GM20000 (cell line): Measurements from ENCODE around the gene TRAPPC3L.

Experiments
- DNase-seq: peaks from one replicate; pipeline ENCODE4 v3.0.0; 2012; ENCODE audit warnings: low spot score
- TF ChIP-seq, protein P1 (sequence below): IDR thresholded peaks from 2 replicates; pipeline ENCODE4 v1.5.1; 2012; ENCODE audit warnings: mild to moderate bottlenecking, control low read depth; ENCODE audit errors: extremely low read depth, missing control alignments

Gene TRAPPC3L

DNA sequence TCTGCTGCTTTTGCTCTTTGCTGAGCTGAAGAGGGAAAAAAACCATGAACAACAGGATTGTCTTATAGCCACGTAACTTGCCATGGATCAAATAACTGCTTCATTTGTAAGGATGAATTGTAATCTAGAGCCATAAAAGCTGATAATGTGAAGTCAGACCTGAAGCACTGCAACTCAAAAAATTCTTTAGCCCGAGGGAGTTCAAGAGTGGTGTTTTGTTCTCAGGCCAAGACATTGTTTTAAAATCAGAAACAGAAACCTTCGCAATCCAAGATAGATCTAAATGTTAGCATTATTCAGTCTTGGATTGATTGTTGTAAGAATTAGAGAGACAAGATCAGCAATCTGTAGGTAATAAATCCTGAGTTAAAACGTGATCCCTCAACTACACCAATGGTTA lies at the start of gene TRAPPC3L:
Gene TRAPPC3L (minus strand): TSS at position 34 of the 400 bp plus-strand sequence. CDS start 170 bp downstream, outside the sequence.
- TF ChIP-seq, protein P1, sequence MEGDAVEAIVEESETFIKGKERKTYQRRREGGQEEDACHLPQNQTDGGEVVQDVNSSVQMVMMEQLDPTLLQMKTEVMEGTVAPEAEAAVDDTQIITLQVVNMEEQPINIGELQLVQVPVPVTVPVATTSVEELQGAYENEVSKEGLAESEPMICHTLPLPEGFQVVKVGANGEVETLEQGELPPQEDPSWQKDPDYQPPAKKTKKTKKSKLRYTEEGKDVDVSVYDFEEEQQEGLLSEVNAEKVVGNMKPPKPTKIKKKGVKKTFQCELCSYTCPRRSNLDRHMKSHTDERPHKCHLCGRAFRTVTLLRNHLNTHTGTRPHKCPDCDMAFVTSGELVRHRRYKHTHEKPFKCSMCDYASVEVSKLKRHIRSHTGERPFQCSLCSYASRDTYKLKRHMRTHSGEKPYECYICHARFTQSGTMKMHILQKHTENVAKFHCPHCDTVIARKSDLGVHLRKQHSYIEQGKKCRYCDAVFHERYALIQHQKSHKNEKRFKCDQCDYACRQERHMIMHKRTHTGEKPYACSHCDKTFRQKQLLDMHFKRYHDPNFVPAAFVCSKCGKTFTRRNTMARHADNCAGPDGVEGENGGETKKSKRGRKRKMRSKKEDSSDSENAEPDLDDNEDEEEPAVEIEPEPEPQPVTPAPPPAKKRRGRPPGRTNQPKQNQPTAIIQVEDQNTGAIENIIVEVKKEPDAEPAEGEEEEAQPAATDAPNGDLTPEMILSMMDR, result no peak
- no peak for DNase-seq

DNA sequence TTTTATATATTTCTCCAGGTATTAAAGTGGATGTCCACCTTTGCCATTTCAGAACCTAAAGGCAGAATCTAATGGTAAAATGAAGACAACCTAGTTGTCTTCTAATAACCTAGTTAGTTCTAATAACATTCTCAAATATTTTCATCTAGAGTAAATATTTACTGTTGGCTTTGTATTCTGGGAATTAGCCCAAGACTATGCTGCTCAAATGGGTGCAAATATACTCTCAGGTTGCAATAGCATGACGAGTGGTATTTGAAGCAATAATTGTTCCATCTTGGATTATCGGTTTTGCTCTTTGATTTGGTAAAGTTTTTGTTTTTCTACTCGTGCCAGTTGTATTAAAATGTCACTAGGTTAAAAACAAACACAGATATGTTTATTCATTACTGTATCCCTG lies 49.8 kb upstream of the TRAPPC3L start:
- TF ChIP-seq, protein P1, result no peak
- DNase-seq, result no peak

DNA sequence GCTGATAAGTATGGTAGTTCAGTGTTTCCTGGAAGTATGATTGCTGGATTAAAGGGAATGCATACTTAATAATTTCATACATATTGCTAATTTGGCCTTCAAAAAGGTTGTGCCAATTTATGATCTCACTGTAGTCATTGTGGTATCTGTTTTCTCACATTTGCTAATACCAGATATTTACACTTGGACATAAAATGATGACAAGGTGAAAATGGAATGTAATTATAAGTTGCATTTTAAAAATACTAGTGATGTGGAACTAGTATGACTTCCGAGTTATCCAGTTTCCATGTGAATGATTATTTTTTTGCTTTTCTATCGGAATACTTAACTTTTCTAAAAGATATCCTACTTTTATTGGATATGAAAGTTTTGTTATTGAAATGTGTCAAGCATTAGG lies 41.3 kb upstream of the TRAPPC3L start:
- TF ChIP-seq, protein P1, result no peak

DNA sequence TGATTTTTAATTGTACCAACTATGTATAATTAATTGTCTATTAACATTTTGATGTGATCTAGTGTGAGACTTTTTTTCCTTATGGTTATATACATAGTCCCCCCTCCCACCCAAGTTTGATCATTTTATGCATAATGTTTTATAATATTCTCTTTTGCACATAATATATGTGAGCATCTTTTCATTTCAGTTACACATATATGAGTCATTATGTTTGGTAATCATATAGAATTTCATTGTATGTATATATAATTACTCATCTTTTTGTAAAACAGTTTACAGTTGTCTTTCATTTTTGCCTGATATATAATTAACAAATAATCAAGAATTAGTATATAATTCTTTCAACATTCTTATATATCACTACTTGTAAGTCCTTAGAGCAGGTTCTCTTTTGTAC lies 40.8 kb upstream of the TRAPPC3L start:
- no peak for DNase-seq
- TF ChIP-seq, protein P1, result no peak

More for the DNA sequence above, 41.3 kb upstream of the TRAPPC3L start:
- DNase-seq, result no peak

DNA sequence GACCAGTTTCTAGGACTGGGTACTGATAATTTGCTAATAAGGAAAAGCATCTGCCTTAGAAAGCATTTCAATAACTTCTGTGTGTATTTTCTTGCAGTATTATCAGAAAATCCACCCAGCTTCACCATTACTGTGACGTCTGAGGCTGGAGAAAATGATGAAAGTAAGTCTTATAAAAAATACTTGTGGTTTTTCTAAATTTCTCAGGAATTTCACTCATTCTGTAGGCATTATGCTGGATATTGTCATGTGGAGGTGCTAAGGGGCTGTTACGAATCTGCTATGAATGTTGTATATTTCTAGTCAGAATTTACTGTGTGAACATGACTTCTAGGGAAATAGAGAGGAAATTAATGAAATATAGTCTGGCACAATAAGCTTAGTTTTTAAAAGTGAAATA lies 34.7 kb upstream of the TRAPPC3L start:
- TF ChIP-seq, protein P1, result no peak
- no peak for DNase-seq

DNA sequence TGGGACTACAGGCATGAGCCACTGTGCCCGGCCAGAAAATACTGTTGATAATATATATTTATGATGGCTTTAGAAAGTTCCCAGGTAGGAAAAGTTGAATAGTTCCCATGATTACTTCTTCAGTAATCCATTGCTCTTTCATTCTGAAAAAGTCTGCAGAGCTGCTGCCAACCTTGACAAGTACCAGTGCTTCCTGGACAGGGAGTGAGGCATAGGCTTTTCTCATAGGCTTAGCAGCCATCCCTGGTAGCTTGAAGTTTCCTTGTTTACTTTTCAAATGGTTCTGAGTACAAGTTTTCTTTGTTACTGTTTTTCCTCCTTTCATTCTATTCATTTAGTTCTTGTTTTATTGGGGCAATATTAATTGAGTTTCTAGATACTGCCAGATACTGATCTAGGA lies 33.7 kb upstream of the TRAPPC3L start:
- TF ChIP-seq, protein P1, result no peak
- DNase-seq, result no peak

DNA sequence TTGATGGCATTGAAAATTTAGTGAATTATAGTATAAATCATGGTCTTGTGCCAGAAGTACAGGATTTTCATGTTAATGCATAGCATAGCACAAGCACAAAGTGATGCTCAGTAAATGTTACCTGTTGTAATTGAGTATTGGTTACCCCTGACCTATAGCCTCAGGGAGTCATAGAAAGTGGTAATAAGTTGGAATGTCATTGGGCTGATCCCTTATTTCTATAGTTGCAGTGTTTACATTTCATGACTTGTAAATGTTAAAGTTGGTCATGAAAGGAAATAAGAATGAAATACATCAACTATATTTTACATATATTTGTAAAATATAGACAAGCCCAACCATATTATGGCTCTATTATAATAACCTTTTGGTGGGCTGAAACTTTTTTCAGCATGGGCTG lies 32.9 kb upstream of the TRAPPC3L start:
- no peak for DNase-seq

More for the DNA sequence above, 32.9 kb upstream of the TRAPPC3L start:
- TF ChIP-seq, protein P1, result no peak
